Tibial nerve (tissue), 4 donors: Measurements from ENCODE around the gene TTC39C. TPM values are rescaled to one million over a fixed set of nuclear protein-coding genes. Genes with fewer than 3 reads are reported as not detected.

Experiments
- DNase-seq, 2 donors: peaks; one replicate each; pipeline ENCODE4 v3.0.0-alpha.2; 2019; ENCODE audit warnings: low spot score in 2 of 2
- H3K27ac ChIP-seq, 4 donors: fragments of 200-600 bp; sonication (generic) in 3 of 4; one replicate each; pipeline ENCODE4 v1.5.1; 2017 to 2019; ENCODE audit warnings: mild to moderate bottlenecking in 1 of 4
- H3K27me3 ChIP-seq, 2 donors: fragments of 200-600 bp; sonication (generic) in 1 of 2; one replicate each; pipeline versions ENCODE4 v1.5.1 to v1.6.0; 2017 to 2019
- H3K36me3 ChIP-seq, 3 donors: fragments of 200-600 bp; sonication (generic); one replicate each; pipeline ENCODE4 v1.5.1; 2018 to 2019
- H3K4me1 ChIP-seq, 4 donors: fragments of 200-600 bp; sonication (generic) in 3 of 4; one replicate each; pipeline ENCODE4 v1.5.1; 2017 to 2019
- H3K4me3 ChIP-seq, 4 donors: fragments of 200-600 bp; sonication (generic) in 3 of 4; one replicate each; pipeline ENCODE4 v1.5.1; 2017 to 2019; ENCODE audit warnings: mild to moderate bottlenecking in 1 of 4, moderate library complexity in 1 of 4
- H3K9me3 ChIP-seq, 4 donors: fragments of 200-600 bp; sonication (generic) in 3 of 4; one replicate each; pipeline ENCODE4 v1.5.1; 2017 to 2019
- EP300 ChIP-seq, 2 donors: sonication (generic); formaldehyde crosslinking; IDR thresholded peaks; one replicate each; pipeline ENCODE4 v1.6.1; 2017; ENCODE audit warnings: antibody characterized with exemption in 2 of 2, mild to moderate bottlenecking in 1 of 2
- POLR2A ChIP-seq, 2 donors: fragments of 450-650 bp; IDR thresholded peaks; one replicate each; pipeline ENCODE4 v1.6.1; 2017; ENCODE audit warnings: antibody characterized with exemption in 2 of 2, mild to moderate bottlenecking in 2 of 2, moderate library complexity in 2 of 2
- WGBS, 2 donors: methylation state at CpG; one replicate each; pipeline ENCODE4 v1.1.5; 2018; 5-methylcytosine and 5-hydroxymethylcytosine counted together
- total RNA-seq, 4 donors: library from RNA; depleted of rRNA; stranded (reverse); fragments of >200 nt; gene quantifications; one replicate each; pipeline ENCODE4 v1.1.0, GENCODE V29; 2016
- TF ChIP-seq, protein P1 (sequence below), 5 experiments: fragments of 200-600 bp in 3 of 5; fragments of 450-650 bp in 2 of 5; sonication (generic) in 3 of 5; IDR thresholded peaks; one replicate each; pipeline ENCODE4 v1.5.1; 2016 to 2019; ENCODE audit warnings: antibody characterized with exemption in 5 of 5, mild to moderate bottlenecking in 3 of 5, moderate library complexity in 2 of 5

Gene TTC39C
- total RNA-seq, 4 donors from 2014 or later = 22.6 to 35.1 (median 29.3) TPM

DNA sequence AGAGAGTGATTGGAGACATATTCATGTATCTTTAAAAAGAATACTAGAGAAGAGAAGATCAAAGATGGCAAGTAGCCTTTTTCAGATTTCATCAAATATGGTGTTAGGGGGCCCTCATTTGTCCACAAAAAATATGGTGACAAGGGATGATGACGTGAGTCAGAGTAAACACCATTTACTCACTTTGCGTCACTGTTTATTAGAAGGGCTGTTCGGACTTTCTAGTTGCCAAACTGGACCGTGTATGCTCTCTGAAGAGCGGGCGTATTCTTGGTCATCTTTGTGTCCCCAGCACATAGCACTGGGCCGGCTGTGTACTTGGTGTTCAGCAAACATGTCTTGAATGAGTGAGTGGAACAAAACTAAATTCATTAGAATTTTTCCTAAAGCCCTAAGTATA is 37.5 kb downstream of the TTC39C start:
- H3K27ac ChIP-seq = peak overlapping the region in 3 of 4 donors; percentile 37 to 70 (median 68)
- no peaks in the 10 kb centered on the region for H3K36me3 ChIP-seq
- peaks cover 0 to 57% (median 27%) of the 10 kb centered on the region in 4 donors for H3K4me1 ChIP-seq
- H3K4me3 ChIP-seq = no peak overlapping the region
- WGBS, 2 donors = 63 to 72% methylated on average over 7 of the region's 7 CpGs
- no peaks in the 10 kb centered on the region for H3K9me3 ChIP-seq
- no peak for DNase-seq
- H3K27me3 ChIP-seq = no peaks in the 10 kb centered on the region
- TF ChIP-seq POLR2A (IDR thresholded peaks at IDR 0.05) (no peak), EP300 (IDR thresholded peaks at IDR 0.05) (peak in 1 of 2 donors; percentile 42)
- TF ChIP-seq, protein P1, sequence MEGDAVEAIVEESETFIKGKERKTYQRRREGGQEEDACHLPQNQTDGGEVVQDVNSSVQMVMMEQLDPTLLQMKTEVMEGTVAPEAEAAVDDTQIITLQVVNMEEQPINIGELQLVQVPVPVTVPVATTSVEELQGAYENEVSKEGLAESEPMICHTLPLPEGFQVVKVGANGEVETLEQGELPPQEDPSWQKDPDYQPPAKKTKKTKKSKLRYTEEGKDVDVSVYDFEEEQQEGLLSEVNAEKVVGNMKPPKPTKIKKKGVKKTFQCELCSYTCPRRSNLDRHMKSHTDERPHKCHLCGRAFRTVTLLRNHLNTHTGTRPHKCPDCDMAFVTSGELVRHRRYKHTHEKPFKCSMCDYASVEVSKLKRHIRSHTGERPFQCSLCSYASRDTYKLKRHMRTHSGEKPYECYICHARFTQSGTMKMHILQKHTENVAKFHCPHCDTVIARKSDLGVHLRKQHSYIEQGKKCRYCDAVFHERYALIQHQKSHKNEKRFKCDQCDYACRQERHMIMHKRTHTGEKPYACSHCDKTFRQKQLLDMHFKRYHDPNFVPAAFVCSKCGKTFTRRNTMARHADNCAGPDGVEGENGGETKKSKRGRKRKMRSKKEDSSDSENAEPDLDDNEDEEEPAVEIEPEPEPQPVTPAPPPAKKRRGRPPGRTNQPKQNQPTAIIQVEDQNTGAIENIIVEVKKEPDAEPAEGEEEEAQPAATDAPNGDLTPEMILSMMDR (IDR thresholded peaks at IDR 0.05) = no peak

DNA sequence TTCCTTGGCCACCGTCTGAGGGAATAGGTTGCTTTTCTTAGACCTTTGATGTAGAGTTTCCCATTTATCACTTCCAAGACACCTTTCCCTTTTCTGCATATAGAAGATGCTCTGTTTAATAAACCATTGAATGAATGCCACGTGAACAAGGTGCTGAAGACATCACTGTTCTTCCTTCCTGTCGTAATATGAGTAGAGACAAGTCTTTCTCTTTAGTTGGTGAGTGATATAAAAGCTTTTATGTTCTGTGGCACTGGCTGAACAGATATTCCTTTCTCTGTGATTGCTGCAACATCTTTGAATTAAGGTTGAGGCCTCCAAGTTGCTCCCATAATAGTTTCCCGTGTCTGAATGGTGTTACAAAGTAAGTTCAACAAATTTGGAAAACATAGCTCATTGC is 38.7 kb downstream of the TTC39C start:
- H3K27me3 ChIP-seq = no peaks in the 10 kb centered on the region
- peak overlapping the region in 3 of 4 donors; percentile 51 to 70 (median 68) for H3K27ac ChIP-seq
- WGBS, 2 donors = 36 to 52% methylated on average over 4 of the region's 4 CpGs
- TF ChIP-seq POLR2A (IDR thresholded peaks at IDR 0.05) = no peak
- TF ChIP-seq, protein P1 (IDR thresholded peaks at IDR 0.05) = no peak
- TF ChIP-seq EP300 (IDR thresholded peaks at IDR 0.05) = no peak
- no peak overlapping the region for H3K4me3 ChIP-seq
- no peaks in the 10 kb centered on the region for H3K9me3 ChIP-seq
- peaks cover 0 to 57% (median 27%) of the 10 kb centered on the region in 4 donors for H3K4me1 ChIP-seq
- DNase-seq = no peak
- H3K36me3 ChIP-seq = no peaks in the 10 kb centered on the region

DNA sequence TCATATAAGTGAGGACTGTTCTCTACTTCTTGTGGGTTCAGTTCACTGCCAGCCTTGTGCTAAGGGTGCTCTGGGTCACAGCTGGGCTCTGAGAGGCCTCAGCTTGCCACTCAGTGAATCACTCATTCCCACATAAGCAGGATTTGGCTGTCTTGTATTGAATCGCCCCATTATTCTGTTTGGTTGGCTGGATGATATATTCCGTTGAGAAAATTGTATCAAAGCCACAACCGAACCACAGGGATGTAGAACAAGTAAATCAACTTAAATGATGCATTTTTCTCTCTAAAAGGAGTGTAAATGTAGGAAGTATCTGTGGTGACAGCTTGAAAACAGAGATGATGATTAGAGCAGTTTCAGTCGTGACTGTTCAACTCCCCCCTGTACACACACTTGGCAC is 39.6 kb downstream of the TTC39C start:
- Histone ChIP-seq H3K27me3 (no peaks in the 10 kb centered on the region), H3K36me3 (no peaks in the 10 kb centered on the region), H3K4me3 (no peak overlapping the region), H3K27ac (peak overlapping the region in 3 of 4 donors; percentile 51 to 70 (median 68)), H3K9me3 (no peaks in the 10 kb centered on the region), H3K4me1 (peaks cover 0 to 57% (median 27%) of the 10 kb centered on the region in 4 donors)
- WGBS, 2 donors = 22 to 35% methylated on average over 4 of the region's 4 CpGs
- TF ChIP-seq EP300 (IDR thresholded peaks at IDR 0.05) = peak in 1 of 2 donors; percentile 58
- TF ChIP-seq, protein P1 (IDR thresholded peaks at IDR 0.05) = no peak
- no peak for DNase-seq

DNA sequence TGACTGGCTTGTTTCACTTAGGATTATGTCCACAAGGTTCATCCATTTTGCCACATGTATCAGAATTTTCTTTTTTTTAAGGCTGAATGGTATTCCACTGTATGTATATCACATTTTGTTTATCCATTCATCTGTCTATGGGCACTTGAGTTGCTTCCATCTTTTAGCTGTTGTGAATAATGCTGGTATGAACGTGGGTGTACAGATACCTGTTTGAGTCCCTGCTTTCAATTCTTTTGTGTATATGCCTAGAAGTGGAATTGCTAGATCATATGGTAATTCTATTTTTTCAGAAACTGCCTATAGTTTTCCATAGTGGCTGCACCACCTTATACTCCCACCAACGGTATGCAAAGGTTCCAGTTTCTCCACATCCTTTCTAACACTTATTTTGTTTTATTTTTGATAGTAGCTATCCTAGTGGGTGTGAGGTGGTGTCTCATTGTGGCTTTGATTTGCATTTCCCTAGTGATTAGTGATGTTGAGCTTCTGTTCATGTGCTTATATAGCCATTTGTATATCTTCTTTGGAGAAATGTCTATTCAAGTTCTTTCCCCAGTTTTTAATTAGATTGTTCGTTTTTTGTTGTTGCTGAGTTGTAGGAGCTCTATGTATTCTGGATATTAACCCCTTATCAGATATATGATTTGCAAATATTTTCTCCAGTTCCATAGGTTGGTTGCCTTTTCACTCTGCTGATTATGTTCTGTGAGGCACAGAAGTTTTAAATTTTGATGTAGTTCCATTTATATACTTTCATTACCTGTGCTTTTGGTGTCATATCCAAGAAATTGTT is 40.7 kb downstream of the TTC39C start:
- H3K27ac ChIP-seq = peak overlapping the region; percentile 25 to 70 (median 52)
- H3K36me3 ChIP-seq = no peaks in the 10 kb centered on the region
- no peaks in the 10 kb centered on the region for H3K9me3 ChIP-seq
- peaks cover 0 to 53% (median 26%) of the 10 kb centered on the region in 4 donors for H3K4me1 ChIP-seq
- H3K4me3 ChIP-seq = no peak overlapping the region
- 64 to 66% methylated on average over 3 of the region's 3 CpGs for WGBS, 2 donors
- DNase-seq = no peak
- H3K27me3 ChIP-seq = no peaks in the 10 kb centered on the region
- TF ChIP-seq, protein P1 (IDR thresholded peaks at IDR 0.05) = no peak
- TF ChIP-seq POLR2A (IDR thresholded peaks at IDR 0.05) (no peak), EP300 (IDR thresholded peaks at IDR 0.05) (no peak)

DNA sequence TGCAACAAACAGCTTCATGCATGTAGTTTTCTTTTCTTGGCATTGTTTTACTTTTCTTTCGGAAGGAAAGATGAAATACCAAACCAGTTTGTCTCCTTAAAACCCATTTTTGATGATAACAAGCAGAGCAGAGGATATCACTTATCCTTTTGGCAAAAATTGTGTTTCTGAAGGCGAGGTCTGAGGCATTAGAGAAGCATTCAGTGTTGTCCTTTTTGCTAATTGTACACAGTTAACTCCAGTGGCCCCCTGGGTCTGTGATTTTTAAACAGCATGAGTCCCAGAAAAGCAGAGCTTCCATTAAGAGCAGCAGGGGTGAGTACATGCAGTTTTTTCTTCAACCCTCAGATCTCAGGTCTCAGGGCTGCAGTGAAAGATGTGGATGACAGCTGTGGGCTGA is 41.3 kb downstream of the TTC39C start:
- H3K4me3 ChIP-seq = no peak overlapping the region
- H3K9me3 ChIP-seq = no peaks in the 10 kb centered on the region
- WGBS, 2 donors = 28 to 36% methylated on average over 2 of the region's 2 CpGs
- peak in 1 of 2 donors; percentile 13 for DNase-seq
- peaks cover 0 to 59% (median 22%) of the 10 kb centered on the region in 4 donors for H3K4me1 ChIP-seq
- peak overlapping the region; percentile 25 to 70 (median 52) for H3K27ac ChIP-seq
- TF ChIP-seq, protein P1 (IDR thresholded peaks at IDR 0.05) = no peak
- TF ChIP-seq EP300 (IDR thresholded peaks at IDR 0.05) (no peak), POLR2A (IDR thresholded peaks at IDR 0.05) (no peak)
- H3K27me3 ChIP-seq = no peaks in the 10 kb centered on the region
- H3K36me3 ChIP-seq = no peaks in the 10 kb centered on the region
